Measurements from ENCODE around the gene CCDC88A. TPM values are rescaled to one million over a fixed set of nuclear protein-coding genes. Genes with fewer than 3 reads are reported as not detected.

The CCDC88A gene, protein sequence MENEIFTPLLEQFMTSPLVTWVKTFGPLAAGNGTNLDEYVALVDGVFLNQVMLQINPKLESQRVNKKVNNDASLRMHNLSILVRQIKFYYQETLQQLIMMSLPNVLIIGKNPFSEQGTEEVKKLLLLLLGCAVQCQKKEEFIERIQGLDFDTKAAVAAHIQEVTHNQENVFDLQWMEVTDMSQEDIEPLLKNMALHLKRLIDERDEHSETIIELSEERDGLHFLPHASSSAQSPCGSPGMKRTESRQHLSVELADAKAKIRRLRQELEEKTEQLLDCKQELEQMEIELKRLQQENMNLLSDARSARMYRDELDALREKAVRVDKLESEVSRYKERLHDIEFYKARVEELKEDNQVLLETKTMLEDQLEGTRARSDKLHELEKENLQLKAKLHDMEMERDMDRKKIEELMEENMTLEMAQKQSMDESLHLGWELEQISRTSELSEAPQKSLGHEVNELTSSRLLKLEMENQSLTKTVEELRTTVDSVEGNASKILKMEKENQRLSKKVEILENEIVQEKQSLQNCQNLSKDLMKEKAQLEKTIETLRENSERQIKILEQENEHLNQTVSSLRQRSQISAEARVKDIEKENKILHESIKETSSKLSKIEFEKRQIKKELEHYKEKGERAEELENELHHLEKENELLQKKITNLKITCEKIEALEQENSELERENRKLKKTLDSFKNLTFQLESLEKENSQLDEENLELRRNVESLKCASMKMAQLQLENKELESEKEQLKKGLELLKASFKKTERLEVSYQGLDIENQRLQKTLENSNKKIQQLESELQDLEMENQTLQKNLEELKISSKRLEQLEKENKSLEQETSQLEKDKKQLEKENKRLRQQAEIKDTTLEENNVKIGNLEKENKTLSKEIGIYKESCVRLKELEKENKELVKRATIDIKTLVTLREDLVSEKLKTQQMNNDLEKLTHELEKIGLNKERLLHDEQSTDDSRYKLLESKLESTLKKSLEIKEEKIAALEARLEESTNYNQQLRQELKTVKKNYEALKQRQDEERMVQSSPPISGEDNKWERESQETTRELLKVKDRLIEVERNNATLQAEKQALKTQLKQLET (N-terminal part only)
- total RNA-seq, result 10 to 100 TPM; 36.1 to 74.6 (median 50.1) TPM

DNA sequence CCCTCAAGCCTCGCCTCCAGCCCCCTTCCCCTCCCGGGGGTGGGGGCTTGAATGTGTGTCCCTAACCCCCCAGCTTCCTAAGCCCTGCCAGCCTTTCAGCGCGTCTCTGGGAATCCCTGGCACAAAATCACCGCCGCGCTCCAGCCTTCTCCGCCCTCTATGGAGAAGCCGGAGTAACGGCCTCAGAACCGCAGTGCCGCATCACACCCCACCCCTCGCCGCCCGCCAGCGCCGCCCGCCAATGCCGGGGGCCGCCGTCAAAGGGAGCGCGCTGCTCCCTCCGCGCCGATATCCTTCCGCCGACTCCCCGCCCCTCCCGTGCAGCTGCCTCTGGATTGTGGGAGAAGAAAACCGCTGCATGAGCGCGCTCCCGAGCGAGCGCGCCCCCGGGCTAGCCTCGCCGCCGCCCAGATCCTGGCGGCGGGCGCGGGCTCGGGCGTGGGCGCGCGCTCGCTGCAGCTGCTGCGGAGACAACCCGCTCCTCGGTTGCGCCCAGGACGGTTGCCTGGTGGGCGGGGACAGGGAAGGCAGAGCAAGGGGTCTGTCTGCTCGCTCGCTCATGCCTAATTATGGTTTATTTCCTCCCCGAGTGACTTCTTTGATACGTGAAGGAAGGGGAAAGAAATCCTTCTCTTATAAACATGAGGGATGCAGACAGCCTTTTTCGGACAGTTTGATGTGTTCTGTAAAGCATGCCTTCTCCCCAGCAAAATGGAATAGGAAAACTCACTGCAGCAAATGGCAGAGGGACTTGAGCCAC is at the start of gene CCDC88A:
CCDC88A (minus strand) TSS at position 178 of the 760 bp plus-strand sequence. CDS start 777 bp downstream, outside the sequence.
- H3K9me3 ChIP-seq, result no peaks in the 10 kb centered on the region
- H3K36me3 ChIP-seq, result no peaks in the 10 kb centered on the region
- no peaks in the 10 kb centered on the region for H3K4me1 ChIP-seq
- H3K27ac ChIP-seq, result peak within 1 kb of the TSS; percentile 83 to 92
- peak; percentile 89 to 94 for DNase-seq (ENCODE audit: low spot score in 2 of 2)
- intact Hi-C loops (cut with DNase I; ENCODE audit: low total_unique reads), result loop anchor here (10.0 kb wide), 1 partner anchor 195 kb away; no protein-coding TSS in a partner anchor
- TF ChIP-seq POLR2AphosphoS5 (IDR thresholded peaks at IDR 0.05) (peak; percentile 86 to 94 (median 92)), POLR2A (IDR thresholded peaks at IDR 0.05) (peak; percentile 51)
- TF ChIP-seq, protein P1, sequence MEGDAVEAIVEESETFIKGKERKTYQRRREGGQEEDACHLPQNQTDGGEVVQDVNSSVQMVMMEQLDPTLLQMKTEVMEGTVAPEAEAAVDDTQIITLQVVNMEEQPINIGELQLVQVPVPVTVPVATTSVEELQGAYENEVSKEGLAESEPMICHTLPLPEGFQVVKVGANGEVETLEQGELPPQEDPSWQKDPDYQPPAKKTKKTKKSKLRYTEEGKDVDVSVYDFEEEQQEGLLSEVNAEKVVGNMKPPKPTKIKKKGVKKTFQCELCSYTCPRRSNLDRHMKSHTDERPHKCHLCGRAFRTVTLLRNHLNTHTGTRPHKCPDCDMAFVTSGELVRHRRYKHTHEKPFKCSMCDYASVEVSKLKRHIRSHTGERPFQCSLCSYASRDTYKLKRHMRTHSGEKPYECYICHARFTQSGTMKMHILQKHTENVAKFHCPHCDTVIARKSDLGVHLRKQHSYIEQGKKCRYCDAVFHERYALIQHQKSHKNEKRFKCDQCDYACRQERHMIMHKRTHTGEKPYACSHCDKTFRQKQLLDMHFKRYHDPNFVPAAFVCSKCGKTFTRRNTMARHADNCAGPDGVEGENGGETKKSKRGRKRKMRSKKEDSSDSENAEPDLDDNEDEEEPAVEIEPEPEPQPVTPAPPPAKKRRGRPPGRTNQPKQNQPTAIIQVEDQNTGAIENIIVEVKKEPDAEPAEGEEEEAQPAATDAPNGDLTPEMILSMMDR (IDR thresholded peaks at IDR 0.05), result peak in 1 of 3 donors; percentile 17
- peak within 1 kb of the TSS; percentile 91 to 95 (median 92) for H3K4me3 ChIP-seq
- no peaks in the 10 kb centered on the region for H3K27me3 ChIP-seq

DNA sequence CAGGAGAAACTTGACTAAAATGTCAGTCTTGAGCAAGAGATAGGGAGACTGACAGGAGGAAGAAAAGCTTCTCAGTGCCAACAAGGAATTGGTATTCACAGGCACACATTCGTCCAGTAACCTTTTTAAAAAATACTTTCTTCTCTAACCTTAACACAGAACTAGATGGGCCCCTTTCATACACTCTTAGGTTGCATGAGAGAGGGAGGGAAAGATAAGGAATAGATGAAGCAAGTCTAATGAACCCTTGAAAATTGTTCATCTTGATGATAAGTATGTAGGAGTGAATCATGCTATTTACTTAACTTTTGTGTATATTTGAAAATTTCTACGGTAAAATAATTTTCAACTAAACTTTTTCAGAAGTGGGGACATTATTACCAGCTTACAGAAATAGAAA is 42.0 kb upstream of the CCDC88A start:
- TF ChIP-seq, protein P1 (IDR thresholded peaks at IDR 0.05), result no peak
- TF ChIP-seq POLR2A (IDR thresholded peaks at IDR 0.05), result no peak
- TF ChIP-seq POLR2AphosphoS5 (IDR thresholded peaks at IDR 0.05), result no peak
- Histone ChIP-seq H3K36me3 (no peaks in the 10 kb centered on the region), H3K9me3 (peaks cover 0 to under 1% of the 10 kb centered on the region in 2 donors), H3K4me1 (no peaks in the 10 kb centered on the region), H3K27ac (no peak overlapping the region), H3K27me3 (no peaks in the 10 kb centered on the region), H3K4me3 (no peak overlapping the region)
- DNase-seq (ENCODE audit: low spot score in 2 of 2), result no peak
- intact Hi-C loops (cut with DNase I; ENCODE audit: low total_unique reads), result no loop called here

DNA sequence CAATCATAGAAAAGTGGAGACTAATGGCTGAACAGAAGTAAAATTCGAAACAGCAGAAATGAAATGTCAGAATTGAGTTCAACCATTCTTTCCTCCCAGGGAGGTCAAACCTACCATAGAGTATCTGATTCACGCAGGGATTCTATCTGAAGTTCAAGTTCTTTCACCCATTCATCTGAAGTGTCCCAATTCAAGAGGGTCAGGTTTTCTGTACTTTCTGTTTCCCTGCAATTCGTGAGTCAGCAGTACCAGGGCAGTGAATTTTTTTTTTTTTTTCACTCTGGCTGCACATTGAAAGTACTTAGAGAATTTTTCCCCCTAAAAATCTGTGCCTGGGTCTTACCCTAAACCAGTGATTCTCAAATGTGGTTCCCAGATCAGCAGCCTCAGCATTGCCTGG is 40.9 kb upstream of the CCDC88A start:
- H3K27ac ChIP-seq, result no peak overlapping the region
- TF ChIP-seq POLR2A (IDR thresholded peaks at IDR 0.05) (no peak), POLR2AphosphoS5 (IDR thresholded peaks at IDR 0.05) (no peak)
- TF ChIP-seq, protein P1 (IDR thresholded peaks at IDR 0.05), result no peak
- no peaks in the 10 kb centered on the region for H3K36me3 ChIP-seq
- no peak overlapping the region for H3K4me3 ChIP-seq
- no peak for DNase-seq (ENCODE audit: low spot score in 2 of 2)
- intact Hi-C loops (cut with DNase I; ENCODE audit: low total_unique reads), result no loop called here
- no peaks in the 10 kb centered on the region for H3K27me3 ChIP-seq
- H3K9me3 ChIP-seq, result no peaks in the 10 kb centered on the region
- H3K4me1 ChIP-seq, result no peaks in the 10 kb centered on the region

DNA sequence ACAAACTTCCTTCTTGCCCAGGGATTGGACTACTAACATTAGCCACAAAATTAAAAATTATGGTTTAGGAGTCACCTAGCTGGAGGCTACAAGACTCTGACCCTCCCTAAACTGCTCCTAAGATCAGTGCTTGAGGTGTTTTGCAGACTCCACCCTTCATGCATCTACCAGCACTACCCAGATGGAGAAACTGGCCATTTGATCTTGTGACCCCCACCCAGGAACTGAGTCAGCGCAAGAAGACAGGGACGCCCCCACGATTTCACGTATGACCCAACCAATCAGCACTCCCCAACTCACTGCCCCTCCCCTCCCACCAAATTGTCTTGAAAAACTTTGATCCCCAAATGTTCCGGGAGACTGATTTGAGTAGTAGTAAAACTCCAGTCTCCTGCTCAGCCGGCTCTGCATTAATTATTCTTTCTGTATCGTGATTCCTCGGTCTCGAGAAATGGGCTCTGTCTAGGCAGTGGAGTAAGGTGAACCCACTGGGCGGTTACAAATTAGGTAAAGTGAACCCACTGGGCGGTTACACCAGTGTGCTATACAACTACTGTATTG is 40.1 kb upstream of the CCDC88A start:
- no peak for DNase-seq (ENCODE audit: low spot score in 2 of 2)
- Histone ChIP-seq H3K27ac (no peak overlapping the region), H3K27me3 (no peaks in the 10 kb centered on the region), H3K36me3 (no peaks in the 10 kb centered on the region), H3K4me1 (no peaks in the 10 kb centered on the region), H3K9me3 (no peaks in the 10 kb centered on the region), H3K4me3 (no peak overlapping the region)
- TF ChIP-seq POLR2AphosphoS5 (IDR thresholded peaks at IDR 0.05) (no peak), POLR2A (IDR thresholded peaks at IDR 0.05) (no peak)
- TF ChIP-seq, protein P1 (IDR thresholded peaks at IDR 0.05), result no peak
- intact Hi-C loops (cut with DNase I; ENCODE audit: low total_unique reads), result no loop called here

Measured in breast epithelium (tissue), 4 donors.